Loucy (cell line): Measurements from ENCODE around the gene SLC22A23.

Experiments
- EZH2phosphoT487 ChIP-seq: fragments of 200-600 bp; IDR thresholded peaks from 2 replicates; pipeline ENCODE4 v1.6.1; 2018; ENCODE audit warnings: antibody characterized with exemption, mild to moderate bottlenecking, moderate library complexity, borderline replicate concordance
- TF ChIP-seq, protein P1 (sequence below): fragments of 200-600 bp; sonication (generic); conservative IDR thresholded peaks from 2 replicates; pipeline ENCODE4 v1.5.1; 2014; ENCODE audit warnings: mild to moderate bottlenecking, antibody characterized with exemption, low read length

DNA sequence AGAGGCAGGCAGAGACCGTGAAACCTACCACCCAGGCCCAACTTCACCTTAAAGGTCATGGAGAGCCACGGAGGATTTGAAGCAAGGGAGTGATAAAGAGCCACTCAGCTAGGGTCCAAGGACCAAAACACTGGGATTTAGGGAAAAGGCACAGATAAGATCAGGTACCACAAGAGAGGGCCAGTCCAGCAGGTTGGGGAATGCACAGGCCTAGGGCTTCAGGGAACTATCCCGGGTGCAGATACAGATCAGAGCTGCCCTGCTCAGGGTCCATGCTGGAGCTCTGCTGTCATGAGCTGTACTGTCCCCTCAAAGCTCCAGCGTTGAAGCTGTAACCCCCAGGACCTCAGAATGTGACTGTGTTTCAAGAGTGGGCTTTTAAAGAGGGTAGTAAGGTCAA is 16.9 kb downstream of the SLC22A23 start:
- TF ChIP-seq, protein P1, sequence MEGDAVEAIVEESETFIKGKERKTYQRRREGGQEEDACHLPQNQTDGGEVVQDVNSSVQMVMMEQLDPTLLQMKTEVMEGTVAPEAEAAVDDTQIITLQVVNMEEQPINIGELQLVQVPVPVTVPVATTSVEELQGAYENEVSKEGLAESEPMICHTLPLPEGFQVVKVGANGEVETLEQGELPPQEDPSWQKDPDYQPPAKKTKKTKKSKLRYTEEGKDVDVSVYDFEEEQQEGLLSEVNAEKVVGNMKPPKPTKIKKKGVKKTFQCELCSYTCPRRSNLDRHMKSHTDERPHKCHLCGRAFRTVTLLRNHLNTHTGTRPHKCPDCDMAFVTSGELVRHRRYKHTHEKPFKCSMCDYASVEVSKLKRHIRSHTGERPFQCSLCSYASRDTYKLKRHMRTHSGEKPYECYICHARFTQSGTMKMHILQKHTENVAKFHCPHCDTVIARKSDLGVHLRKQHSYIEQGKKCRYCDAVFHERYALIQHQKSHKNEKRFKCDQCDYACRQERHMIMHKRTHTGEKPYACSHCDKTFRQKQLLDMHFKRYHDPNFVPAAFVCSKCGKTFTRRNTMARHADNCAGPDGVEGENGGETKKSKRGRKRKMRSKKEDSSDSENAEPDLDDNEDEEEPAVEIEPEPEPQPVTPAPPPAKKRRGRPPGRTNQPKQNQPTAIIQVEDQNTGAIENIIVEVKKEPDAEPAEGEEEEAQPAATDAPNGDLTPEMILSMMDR, result no peak
- TF ChIP-seq EZH2phosphoT487, result no peak
